Natural killer cell (primary cell): ENCODE measurements around the gene PEX14. TPM values are rescaled to one million over a fixed set of nuclear protein-coding genes. Genes with fewer than 3 reads are reported as not detected.

Source experiments
- ATAC-seq, 3 donors: fragments of 150-1000 bp in 2 of 3; fragments of 200-7000 bp in 1 of 3; cut with Tn5 transposase; 1 replicate in 1 of 3; 2 replicates in 2 of 3; pipeline ENCODE4 v1.10.0; 2021; ENCODE audit warnings: mild to moderate bottlenecking in 2 of 3, moderate library complexity in 2 of 3
- DNase-seq, 2 donors: peaks; one replicate each; pipeline versions ENCODE4 v3.0.0 to v3.0.0-alpha.2; 2013 to 2021; ENCODE audit warnings: mixed read lengths in 1 of 2
- H3K27ac ChIP-seq: one replicate; pipeline ENCODE4 v1.5.1; 2013; ENCODE audit warnings: mild to moderate bottlenecking, low read length
- H3K27me3 ChIP-seq: one replicate; pipeline ENCODE4 v1.6.1; 2013; ENCODE audit warnings: low read length; ENCODE audit not compliant: control insufficient read depth, insufficient read depth
- H3K36me3 ChIP-seq: one replicate; pipeline ENCODE4 v1.6.1; 2013; ENCODE audit warnings: low read length; ENCODE audit not compliant: control insufficient read depth, insufficient read depth
- H3K4me1 ChIP-seq: one replicate; pipeline ENCODE4 v1.6.1; 2013; ENCODE audit warnings: low read length; ENCODE audit not compliant: control insufficient read depth, insufficient read depth
- H3K4me3 ChIP-seq: one replicate; pipeline ENCODE4 v1.5.1; 2013; ENCODE audit warnings: low read length
- H3K9me3 ChIP-seq: one replicate; pipeline ENCODE4 v1.6.1; 2013; ENCODE audit warnings: low read length; ENCODE audit not compliant: control insufficient read depth, insufficient read depth
- H3K27ac Mint-ChIP-seq, 2 donors: one replicate each; pipeline ENCODE4 v1.8.0; 2022; ENCODE audit warnings: mild to moderate bottlenecking in 2 of 2, mixed read lengths in 2 of 2, moderate library complexity in 1 of 2
- H3K27me3 Mint-ChIP-seq, 2 donors: one replicate each; pipeline ENCODE4 v1.8.0; 2022; ENCODE audit warnings: low read depth in 2 of 2, mixed read lengths in 2 of 2
- H3K36me3 Mint-ChIP-seq: one replicate; pipeline ENCODE4 v1.8.0; 2022; ENCODE audit warnings: mixed read lengths
- H3K4me1 Mint-ChIP-seq, 2 donors: one replicate each; pipeline ENCODE4 v1.8.0; 2022; ENCODE audit warnings: mixed read lengths in 2 of 2
- H3K4me3 Mint-ChIP-seq: one replicate; pipeline ENCODE4 v1.8.0; 2022; ENCODE audit warnings: mild to moderate bottlenecking, moderate library complexity, mixed read lengths
- H3K9me3 Mint-ChIP-seq, 2 donors: one replicate each; pipeline ENCODE4 v1.8.0; 2022; ENCODE audit warnings: mixed read lengths in 2 of 2
- WGBS: methylation state at CpG from one replicate; pipeline ENCODE4 v1.1.7; 2013; ENCODE audit warnings: missing lambda C conversion rate; ENCODE audit not compliant: insufficient coverage; 5-methylcytosine and 5-hydroxymethylcytosine counted together
- intact Hi-C: fragments of 100-400 bp; cut with micrococcal nuclease; formaldehyde crosslinking; loops from one replicate; pipeline ENCODE4 v1.14.2; 2022
- total RNA-seq, 4 donors: library from RNA; stranded (reverse); fragments of 120-200 nt in 1 of 4; gene quantifications; one replicate each; pipeline versions ENCODE4 v1.2.3 to v1.2.4, GENCODE V29; 2013 to 2022
- TF ChIP-seq, protein P1 (sequence below): fragments of 200-600 bp; IDR thresholded peaks from one replicate; pipeline ENCODE4 v1.8.0; 2022; ENCODE audit warnings: antibody characterized with exemption

Gene PEX14
- total RNA-seq, 3 donors from 2014 or later (not counting 1 experiment from before 2014, with no cell fraction given), result 21.4 to 27.3 (median 24.1) TPM

DNA sequence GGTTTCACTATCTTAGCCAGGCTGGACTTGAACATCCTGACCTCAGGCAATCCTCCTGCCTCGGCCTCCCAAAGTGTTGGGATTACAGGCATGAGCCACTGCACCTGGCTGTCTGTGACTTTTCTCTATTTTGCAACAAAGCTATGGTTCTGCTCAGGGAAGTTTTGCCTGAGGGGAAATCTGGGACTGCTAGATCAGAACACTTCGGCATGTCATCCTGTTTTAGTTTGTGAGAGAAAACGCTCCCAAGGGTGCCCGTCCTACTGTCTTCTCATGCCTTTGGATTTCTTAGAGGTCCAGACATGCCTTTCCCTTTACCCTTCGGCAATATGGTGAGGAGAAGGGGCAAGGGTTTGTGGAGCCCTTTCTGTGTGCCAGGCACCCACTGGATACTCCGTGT lies 30.5 kb upstream of the PEX14 start:
- peaks cover 6 to 7% of the 10 kb centered on the region in 2 donors for H3K4me1 Mint-ChIP-seq
- no peak overlapping the region for H3K27ac Mint-ChIP-seq
- H3K27me3 ChIP-seq, result no peaks in the 10 kb centered on the region
- TF ChIP-seq, protein P1, sequence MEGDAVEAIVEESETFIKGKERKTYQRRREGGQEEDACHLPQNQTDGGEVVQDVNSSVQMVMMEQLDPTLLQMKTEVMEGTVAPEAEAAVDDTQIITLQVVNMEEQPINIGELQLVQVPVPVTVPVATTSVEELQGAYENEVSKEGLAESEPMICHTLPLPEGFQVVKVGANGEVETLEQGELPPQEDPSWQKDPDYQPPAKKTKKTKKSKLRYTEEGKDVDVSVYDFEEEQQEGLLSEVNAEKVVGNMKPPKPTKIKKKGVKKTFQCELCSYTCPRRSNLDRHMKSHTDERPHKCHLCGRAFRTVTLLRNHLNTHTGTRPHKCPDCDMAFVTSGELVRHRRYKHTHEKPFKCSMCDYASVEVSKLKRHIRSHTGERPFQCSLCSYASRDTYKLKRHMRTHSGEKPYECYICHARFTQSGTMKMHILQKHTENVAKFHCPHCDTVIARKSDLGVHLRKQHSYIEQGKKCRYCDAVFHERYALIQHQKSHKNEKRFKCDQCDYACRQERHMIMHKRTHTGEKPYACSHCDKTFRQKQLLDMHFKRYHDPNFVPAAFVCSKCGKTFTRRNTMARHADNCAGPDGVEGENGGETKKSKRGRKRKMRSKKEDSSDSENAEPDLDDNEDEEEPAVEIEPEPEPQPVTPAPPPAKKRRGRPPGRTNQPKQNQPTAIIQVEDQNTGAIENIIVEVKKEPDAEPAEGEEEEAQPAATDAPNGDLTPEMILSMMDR, result no peak
- intact Hi-C loops, result no loop called here
- WGBS, result 94% methylated on average over 6 of the region's 6 CpGs
- H3K4me3 ChIP-seq, result no peak overlapping the region
- DNase-seq, result no peak
- H3K27ac ChIP-seq, result no peak overlapping the region
- H3K27me3 Mint-ChIP-seq, result no peaks in the 10 kb centered on the region
- H3K9me3 ChIP-seq, result no peaks in the 10 kb centered on the region
- no peaks in the 10 kb centered on the region for H3K36me3 Mint-ChIP-seq
- no peaks in the 10 kb centered on the region for H3K9me3 Mint-ChIP-seq
- no peaks in the 10 kb centered on the region for H3K4me1 ChIP-seq
- no peaks in the 10 kb centered on the region for H3K36me3 ChIP-seq
- H3K4me3 Mint-ChIP-seq, result no peak overlapping the region
- ATAC-seq, result no peak

DNA sequence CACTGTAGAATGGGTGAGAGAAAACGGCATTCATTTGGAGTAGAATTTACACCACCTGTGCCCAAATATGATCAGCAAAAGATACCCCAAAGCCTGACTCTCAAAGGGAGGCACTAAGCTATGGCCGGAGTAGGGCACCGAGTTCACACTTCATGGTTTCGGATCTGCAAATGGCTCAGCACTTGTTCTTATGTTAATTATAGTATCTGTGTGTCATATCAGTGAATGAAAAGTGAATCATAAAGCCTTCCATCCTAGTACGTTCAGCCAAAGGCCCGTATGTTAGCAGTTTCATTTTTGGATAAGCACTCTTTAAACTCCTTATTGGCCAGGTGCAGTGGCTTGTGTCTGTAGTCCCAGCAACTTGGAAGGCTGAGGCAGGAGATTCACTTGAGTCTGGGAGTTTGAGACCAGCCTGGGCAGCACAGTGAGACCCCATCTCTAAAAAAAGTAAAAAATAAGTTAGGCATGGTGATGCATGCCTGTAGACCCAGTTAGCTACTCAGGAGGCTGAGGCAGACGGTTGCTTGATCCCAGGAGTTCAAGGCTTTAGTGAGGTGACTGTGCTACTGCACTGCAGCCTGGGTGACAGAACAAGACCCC lies 29.9 kb upstream of the PEX14 start:
- Histone ChIP-seq H3K4me1 (no peaks in the 10 kb centered on the region), H3K27ac (no peak overlapping the region), H3K9me3 (no peaks in the 10 kb centered on the region), H3K4me3 (no peak overlapping the region), H3K36me3 (no peaks in the 10 kb centered on the region), H3K27me3 (no peaks in the 10 kb centered on the region)
- no peak overlapping the region for H3K27ac Mint-ChIP-seq
- TF ChIP-seq, protein P1, result no peak
- intact Hi-C loops, result no loop called here
- no peak overlapping the region for H3K4me3 Mint-ChIP-seq
- DNase-seq (no peak), ATAC-seq (no peak)
- no peaks in the 10 kb centered on the region for H3K9me3 Mint-ChIP-seq
- H3K4me1 Mint-ChIP-seq, result peaks cover 6 to 7% of the 10 kb centered on the region in 2 donors
- WGBS, result 90% methylated on average over 7 of the region's 7 CpGs
- peaks cover 2 to 4% of the 10 kb centered on the region in 2 donors for H3K27me3 Mint-ChIP-seq
- no peaks in the 10 kb centered on the region for H3K36me3 Mint-ChIP-seq

DNA sequence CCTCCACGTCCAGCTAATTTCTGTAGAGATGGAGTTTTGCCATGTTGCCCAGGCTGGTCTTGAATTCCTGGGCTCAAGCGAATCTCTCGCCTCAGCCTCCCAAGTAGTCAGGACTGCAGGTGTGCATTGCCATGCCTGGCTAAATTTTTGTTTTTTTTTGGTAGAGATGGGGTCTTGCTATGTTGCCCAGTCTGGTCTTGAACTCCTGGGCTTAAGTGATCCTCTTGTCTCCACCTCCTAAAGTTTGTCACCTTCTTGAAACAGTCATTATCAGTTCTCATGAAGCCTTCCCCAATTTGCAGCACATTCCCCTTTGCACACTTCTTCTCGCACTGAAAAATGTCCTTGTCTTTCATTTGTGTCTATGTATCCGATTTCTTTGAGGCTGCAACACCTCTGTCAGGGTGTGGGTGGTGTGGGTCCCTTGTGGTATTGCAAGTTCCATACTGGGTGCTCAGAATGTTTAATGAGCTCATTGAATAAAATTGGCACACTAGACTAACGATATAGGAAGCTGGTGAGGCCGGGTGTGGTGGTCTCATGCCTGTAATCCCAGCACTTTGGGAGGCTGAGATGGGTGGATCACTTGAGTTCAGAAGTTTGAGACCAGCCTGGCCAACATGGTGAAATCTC lies 27.8 kb upstream of the PEX14 start:
- no peaks in the 10 kb centered on the region for H3K36me3 Mint-ChIP-seq
- no peaks in the 10 kb centered on the region for H3K36me3 ChIP-seq
- 81% methylated on average over 7 of the region's 7 CpGs for WGBS
- ATAC-seq (peak; percentile 54 to 76 (median 68)), DNase-seq (no peak)
- H3K9me3 ChIP-seq, result no peaks in the 10 kb centered on the region
- H3K4me3 Mint-ChIP-seq, result peak overlapping the region; percentile 4
- H3K4me1 ChIP-seq, result no peaks in the 10 kb centered on the region
- no peak overlapping the region for H3K27ac ChIP-seq
- H3K27ac Mint-ChIP-seq, result no peak overlapping the region
- H3K27me3 Mint-ChIP-seq, result peaks cover 5 to 20% of the 10 kb centered on the region in 2 donors
- H3K4me1 Mint-ChIP-seq, result peaks cover 6 to 7% of the 10 kb centered on the region in 2 donors
- no peaks in the 10 kb centered on the region for H3K27me3 ChIP-seq
- TF ChIP-seq, protein P1, result no peak
- H3K4me3 ChIP-seq, result no peak overlapping the region
- intact Hi-C loops, result no loop called here
- H3K9me3 Mint-ChIP-seq, result no peaks in the 10 kb centered on the region
